NT2/D1 (cell line): ENCODE measurements around the gene CDH22.

ENCODE experiments used
- DNase-seq: peaks from one replicate; pipeline ENCODE4 v3.0.0-alpha.2; 2011; ENCODE audit warnings: low read depth, low spot score
- H3K27me3 ChIP-seq: 2 replicates; pipeline ENCODE4 v1.6.0; 2011; ENCODE audit warnings: mild to moderate bottlenecking; ENCODE audit not compliant: insufficient read length, insufficient read depth
- H3K36me3 ChIP-seq: 2 replicates; pipeline ENCODE4 v1.6.1; 2011; ENCODE audit warnings: mild to moderate bottlenecking, low read length, mixed read lengths; ENCODE audit not compliant: insufficient read depth, insufficient read length
- H3K4me1 ChIP-seq: 2 replicates; pipeline ENCODE4 v1.5.1; 2011; ENCODE audit not compliant: insufficient read depth, insufficient read length
- H3K4me3 ChIP-seq: 2 replicates; pipeline ENCODE4 v1.5.1; 2011; ENCODE audit warnings: low read depth; ENCODE audit not compliant: insufficient read length
- H3K9ac ChIP-seq: 2 replicates; pipeline ENCODE4 v1.6.0; 2011; ENCODE audit warnings: low read depth; ENCODE audit not compliant: insufficient read length
- H3K9me3 ChIP-seq: 2 replicates; pipeline ENCODE4 v1.5.1; 2011; ENCODE audit warnings: mild to moderate bottlenecking, low read length; ENCODE audit not compliant: insufficient read depth
- SUZ12 ChIP-seq: IDR thresholded peaks from 2 replicates; pipeline ENCODE4 v1.6.1; 2011; ENCODE audit not compliant: insufficient read length, insufficient read depth; ENCODE audit errors: extremely low read depth
- YY1 ChIP-seq: IDR thresholded peaks from 2 replicates; pipeline ENCODE4 v1.6.1; 2011; ENCODE audit not compliant: insufficient read length, insufficient read depth
- ZNF274 ChIP-seq: IDR thresholded peaks from 2 replicates; pipeline ENCODE4 v1.6.1; 2011; ENCODE audit warnings: mild to moderate bottlenecking, low read depth, low read length

CDH22 gene

GRCh38 chr20:46308258-46309157, at the start of gene CDH22:
CDH22 (minus strand) TSS chr20:46308498; CDS start chr20:46251294, 57,204 bp downstream.
- TF ChIP-seq ZNF274: no peak
- no peak for TF ChIP-seq SUZ12
- DNase-seq: peak; percentile 36

GRCh38 chr20:46357030-46357514, 48.8 kb upstream of the CDH22 start:
- H3K9me3 ChIP-seq: no peaks in the 10 kb centered on the region
- TF ChIP-seq YY1: no peak
- no peak for TF ChIP-seq ZNF274
- no peak for TF ChIP-seq SUZ12
- H3K36me3 ChIP-seq: peaks cover 81% of the 10 kb centered on the region
- H3K27me3 ChIP-seq: no peaks in the 10 kb centered on the region
- peaks cover 7% of the 10 kb centered on the region for H3K4me1 ChIP-seq
- no peak overlapping the region for H3K9ac ChIP-seq
- DNase-seq: no peak
- H3K4me3 ChIP-seq: no peak overlapping the region

More at GRCh38 chr20:46308258-46309157, at the start of gene CDH22:
- Histone ChIP-seq H3K9me3 (no peaks in the 10 kb centered on the region), H3K36me3 (no peaks in the 10 kb centered on the region), H3K27me3 (peaks cover 83% of the 10 kb centered on the region), H3K4me1 (peaks cover 7% of the 10 kb centered on the region), H3K9ac (peak within 1 kb of the TSS; percentile 83), H3K4me3 (peak within 1 kb of the TSS; percentile 64)

GRCh38 chr20:46356195-46357029, 48.1 kb upstream of the CDH22 start:
- Histone ChIP-seq H3K4me3 (no peak overlapping the region), H3K4me1 (peaks cover 13% of the 10 kb centered on the region), H3K36me3 (peaks cover 81% of the 10 kb centered on the region), H3K9ac (no peak overlapping the region), H3K9me3 (no peaks in the 10 kb centered on the region), H3K27me3 (no peaks in the 10 kb centered on the region)
- no peak for DNase-seq
- no peak for TF ChIP-seq YY1
- TF ChIP-seq ZNF274: no peak

- TF ChIP-seq ZNF274 (no peak), YY1 (no peak), SUZ12 (no peak)
- H3K4me1 ChIP-seq: peaks cover 19% of the 10 kb centered on the region
- no peaks in the 10 kb centered on the region for H3K27me3 ChIP-seq
- peaks cover 79% of the 10 kb centered on the region for H3K36me3 ChIP-seq
- H3K4me3 ChIP-seq: no peak overlapping the region
- H3K9ac ChIP-seq: no peak overlapping the region
- DNase-seq: no peak
- no peaks in the 10 kb centered on the region for H3K9me3 ChIP-seq
Measured at GRCh38 chr20:46355778-46356177, 47.5 kb upstream of the CDH22 start.

- H3K9me3 ChIP-seq: no peaks in the 10 kb centered on the region
Measured at GRCh38 chr20:46354920-46355654, 46.8 kb upstream of the CDH22 start.

GRCh38 chr20:46354207-46354555, 45.9 kb upstream of the CDH22 start:
- H3K4me1 ChIP-seq: peaks cover 30% of the 10 kb centered on the region
- H3K36me3 ChIP-seq: peaks cover 73% of the 10 kb centered on the region
- H3K4me3 ChIP-seq: no peak overlapping the region

More at GRCh38 chr20:46354920-46355654, 46.8 kb upstream of the CDH22 start:
- H3K9ac ChIP-seq: no peak overlapping the region
- TF ChIP-seq ZNF274 (no peak), YY1 (no peak), SUZ12 (no peak)
- H3K4me3 ChIP-seq: no peak overlapping the region
- DNase-seq: no peak
- peaks cover 78% of the 10 kb centered on the region for H3K36me3 ChIP-seq
- H3K4me1 ChIP-seq: peaks cover 25% of the 10 kb centered on the region
- no peaks in the 10 kb centered on the region for H3K27me3 ChIP-seq

More at GRCh38 chr20:46354207-46354555, 45.9 kb upstream of the CDH22 start:
- no peak for DNase-seq
- H3K27me3 ChIP-seq: no peaks in the 10 kb centered on the region
- H3K9me3 ChIP-seq: no peaks in the 10 kb centered on the region
- TF ChIP-seq SUZ12 (no peak), ZNF274 (no peak), YY1 (no peak)
- no peak overlapping the region for H3K9ac ChIP-seq
